HG02610 (cell line): ENCODE results near the gene METAP2.

Experiments
- ATAC-seq: cut with Tn5 transposase; IDR thresholded peaks from one replicate; pipeline ENCODE4 v1.9.1; 2021; ENCODE audit warnings: mild to moderate bottlenecking, moderate library complexity; ENCODE audit not compliant: unreplicated experiment

The METAP2 gene

DNA sequence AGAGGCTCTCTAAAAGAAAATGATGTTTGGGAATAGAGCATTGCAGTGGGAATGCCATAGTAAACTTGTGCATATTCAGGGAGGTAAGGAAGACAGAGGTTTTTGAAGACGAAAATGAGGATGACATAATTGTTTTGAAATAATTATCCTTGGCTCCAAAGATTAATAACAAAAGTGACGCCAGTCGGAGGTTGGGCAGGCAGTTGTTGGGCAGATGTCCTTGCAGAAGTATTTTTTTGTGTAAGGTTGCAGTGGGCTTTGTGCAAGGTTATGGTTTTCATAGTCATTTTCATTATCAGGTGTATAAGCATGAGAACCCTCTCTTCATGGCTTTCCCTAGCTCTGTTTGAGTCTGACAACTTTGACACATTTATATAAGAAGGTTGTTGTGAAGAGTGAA lies 35.3 kb downstream of the METAP2 start:
- ATAC-seq: no peak

DNA sequence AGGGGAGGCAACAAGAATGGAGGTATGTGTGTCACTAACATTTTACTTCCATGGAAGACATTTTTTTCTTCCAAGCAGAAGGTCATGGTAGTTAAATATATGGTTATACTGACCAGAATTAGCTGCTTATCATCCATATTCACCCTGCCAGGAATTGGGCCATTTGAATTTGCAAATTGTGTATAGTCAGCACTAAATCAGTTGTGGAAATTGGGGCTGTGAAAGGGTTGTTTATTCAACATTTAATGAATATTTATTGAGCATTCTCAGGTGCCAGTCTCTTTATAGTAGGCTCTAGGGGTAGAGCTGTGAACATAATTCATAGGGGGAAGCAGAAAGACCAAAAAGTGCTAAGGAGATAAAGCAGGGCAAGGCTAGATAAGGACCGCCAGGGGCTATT lies 38.0 kb downstream of the METAP2 start:
- ATAC-seq: no peak

DNA sequence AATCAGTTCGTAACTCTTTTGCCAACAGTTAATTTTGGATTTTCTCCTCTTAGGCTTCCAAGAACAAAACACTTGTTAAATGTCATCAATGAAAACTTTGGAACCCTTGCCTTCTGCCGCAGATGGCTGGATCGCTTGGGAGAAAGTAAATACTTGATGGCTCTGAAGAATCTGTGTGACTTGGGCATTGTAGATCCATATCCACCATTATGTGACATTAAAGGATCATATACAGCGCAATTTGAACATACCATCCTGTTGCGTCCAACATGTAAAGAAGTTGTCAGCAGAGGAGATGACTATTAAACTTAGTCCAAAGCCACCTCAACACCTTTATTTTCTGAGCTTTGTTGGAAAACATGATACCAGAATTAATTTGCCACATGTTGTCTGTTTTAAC lies 39.6 kb downstream of the METAP2 start:
- no peak for ATAC-seq

DNA sequence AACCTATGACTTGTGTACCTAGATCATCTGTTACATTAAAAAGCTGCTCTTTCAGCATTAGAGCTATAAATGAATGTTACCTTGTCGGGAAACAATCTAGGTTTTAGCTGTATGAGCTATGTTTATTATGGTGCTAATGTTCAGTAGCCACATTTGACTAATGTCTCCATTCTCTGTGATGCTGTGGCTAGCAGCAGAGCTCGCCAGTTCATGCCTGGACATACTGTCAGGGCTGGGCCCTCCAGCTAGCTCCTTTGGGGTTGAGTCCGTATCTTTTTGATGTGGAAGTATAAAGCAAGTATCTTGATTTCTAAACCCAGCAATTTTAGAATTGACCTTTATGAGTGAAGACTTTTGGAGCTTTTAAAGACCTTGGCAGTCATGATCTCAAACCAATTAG lies 41.2 kb downstream of the METAP2 start:
- ATAC-seq: no peak

DNA sequence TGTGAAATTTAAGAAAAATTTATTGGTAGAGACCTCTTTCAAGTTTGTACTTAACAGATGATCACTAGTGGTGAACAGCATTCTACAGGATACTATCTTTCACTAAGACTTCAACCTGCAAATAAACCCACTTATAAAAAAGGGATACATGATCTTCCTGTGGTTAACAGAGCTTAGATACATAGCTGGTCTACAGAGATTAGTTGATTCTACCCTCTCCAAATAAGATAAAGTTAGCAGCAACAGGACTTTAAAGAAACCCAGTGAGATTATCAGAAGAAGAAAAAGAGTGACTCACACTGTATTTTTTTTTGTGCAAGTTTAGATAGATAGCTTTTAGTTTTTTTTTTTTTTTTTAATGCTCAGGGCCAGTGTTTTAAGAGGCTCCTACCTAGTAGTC lies 42.8 kb downstream of the METAP2 start:
- ATAC-seq: no peak

DNA sequence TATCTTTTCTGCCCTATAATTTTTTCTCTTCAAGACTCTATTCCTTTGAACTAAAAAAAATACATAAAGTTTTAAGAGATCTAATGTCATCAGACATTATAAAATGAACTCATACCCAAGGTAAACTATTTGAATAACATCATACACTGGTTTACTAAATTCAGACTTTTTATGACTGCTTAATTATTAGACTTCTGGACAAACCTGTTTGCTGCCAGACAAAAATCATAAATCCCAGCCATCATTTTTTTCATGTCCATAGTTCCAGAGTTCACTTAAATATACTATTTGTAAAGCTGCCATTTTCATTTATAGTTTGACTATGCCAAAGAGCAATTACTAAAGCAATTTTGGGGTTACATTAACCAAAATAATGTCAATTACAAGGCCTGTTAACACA lies 43.3 kb downstream of the METAP2 start:
- ATAC-seq: no peak

DNA sequence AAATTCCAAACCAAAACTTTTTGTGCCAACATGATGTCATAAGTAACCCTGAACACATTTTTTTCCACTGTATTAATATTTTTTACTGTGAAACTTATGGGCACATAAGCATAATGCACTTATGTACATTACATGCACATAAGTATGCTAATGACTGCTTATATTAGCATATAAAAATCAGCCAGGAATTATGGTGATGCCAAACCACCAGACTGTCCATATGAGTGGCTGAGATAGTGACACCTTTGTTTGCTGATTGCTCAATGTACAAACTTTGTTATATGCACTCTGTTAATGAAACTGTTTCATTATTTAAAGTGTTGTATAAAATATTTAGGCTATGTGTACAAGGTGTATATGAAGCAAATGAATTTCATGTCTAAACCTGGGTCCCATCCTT lies 45.0 kb downstream of the METAP2 start:
- ATAC-seq: no peak

DNA sequence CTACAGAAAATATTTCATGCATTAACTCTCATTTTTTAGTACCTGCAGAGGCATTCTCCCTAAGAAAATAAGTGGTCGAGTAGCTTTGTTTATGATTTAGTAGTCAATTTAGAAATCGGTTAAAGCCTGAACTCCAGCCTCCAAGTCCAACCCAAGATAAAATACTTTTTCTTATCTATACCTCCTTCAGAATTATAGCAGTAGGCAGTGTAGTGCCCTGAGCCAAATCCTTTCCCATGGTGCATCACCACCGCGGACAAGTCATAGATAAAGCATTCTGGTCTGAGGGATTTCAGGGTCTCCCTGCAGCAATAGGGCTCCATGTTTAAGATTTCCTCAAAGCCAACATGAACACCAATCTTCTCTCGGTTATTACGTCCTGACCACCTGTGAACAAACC lies 46.9 kb downstream of the METAP2 start:
- no peak for ATAC-seq

DNA sequence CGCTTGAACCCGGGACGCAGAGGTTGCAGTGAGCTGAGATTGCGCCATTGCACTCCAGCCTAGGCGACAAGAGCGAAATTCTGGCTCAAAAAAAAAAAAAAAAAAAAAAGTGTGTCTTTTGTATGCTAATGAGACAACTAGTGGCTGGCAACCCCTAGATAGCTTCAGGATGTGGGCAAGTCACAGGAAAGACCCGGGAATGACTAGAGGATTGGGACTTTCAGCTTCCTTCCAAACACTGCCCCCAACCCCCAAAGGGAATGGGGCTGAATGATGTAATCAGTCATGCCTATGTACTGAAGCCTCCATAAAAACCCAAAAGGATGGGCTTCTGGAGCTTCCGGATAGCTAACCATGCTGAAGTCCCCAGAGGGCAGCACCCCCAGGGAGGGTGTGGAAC lies 48.7 kb downstream of the METAP2 start:
- no peak for ATAC-seq

DNA sequence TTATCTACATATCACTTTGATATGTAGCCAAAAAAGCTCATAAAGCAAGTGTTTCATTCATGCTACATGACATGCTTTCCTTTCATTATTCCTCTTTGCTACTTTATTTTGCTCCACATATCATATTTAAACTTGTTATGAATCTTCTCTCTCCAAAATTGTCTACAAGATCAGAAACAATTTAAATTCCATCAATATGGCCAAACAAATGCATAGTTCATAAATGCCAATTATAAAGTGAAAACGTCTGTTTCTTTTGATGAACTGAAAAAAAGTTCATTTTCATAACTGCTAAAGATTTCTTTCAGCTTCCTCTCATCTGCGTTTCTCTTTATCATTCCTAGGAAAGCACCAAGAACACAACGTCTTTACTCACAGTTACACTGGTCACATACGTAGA lies 54.5 kb downstream of the METAP2 start:
- ATAC-seq: no peak

DNA sequence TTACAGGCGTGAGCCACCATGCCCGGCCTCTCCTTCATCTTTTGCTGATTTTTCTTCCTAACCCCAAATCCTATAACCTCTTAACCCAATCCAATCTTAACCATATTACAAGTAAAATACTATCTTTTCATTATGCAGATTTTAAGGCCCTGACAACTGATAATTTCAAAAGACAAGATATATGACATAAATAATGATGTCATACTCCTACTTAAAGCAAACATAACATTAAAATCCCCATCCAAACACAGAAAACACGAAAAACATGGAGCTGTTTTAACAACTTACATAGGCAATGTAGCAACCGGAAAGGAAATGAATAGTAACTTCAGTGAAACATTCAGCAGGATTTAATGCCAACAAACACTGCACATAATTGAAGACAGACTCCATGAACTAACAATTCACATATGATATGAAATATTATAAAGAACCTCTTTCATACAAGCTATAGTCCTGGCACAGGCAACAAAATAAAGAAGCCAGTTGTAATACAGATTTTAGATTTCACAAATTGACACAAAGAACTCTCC lies 55.8 kb downstream of the METAP2 start:
- ATAC-seq: no peak

DNA sequence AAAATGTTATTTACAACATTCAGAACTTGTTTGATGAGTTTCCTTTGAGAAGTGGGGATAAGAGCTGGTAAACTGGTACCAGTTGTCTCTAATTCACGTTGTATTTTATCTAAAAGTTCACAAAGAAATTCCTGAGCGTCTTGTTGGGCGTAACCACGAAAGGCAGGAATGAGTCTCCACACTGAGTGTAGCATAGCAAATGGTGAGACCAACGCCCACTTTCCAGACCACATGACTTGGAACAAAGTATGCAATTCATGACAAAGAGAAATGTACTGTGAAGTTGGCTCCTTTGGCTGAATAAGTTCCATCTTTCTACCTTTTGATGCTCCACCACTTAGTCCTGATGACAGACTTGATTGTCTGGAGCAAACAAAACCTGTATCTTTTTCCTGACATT lies 58.9 kb downstream of the METAP2 start:
- no peak for ATAC-seq

DNA sequence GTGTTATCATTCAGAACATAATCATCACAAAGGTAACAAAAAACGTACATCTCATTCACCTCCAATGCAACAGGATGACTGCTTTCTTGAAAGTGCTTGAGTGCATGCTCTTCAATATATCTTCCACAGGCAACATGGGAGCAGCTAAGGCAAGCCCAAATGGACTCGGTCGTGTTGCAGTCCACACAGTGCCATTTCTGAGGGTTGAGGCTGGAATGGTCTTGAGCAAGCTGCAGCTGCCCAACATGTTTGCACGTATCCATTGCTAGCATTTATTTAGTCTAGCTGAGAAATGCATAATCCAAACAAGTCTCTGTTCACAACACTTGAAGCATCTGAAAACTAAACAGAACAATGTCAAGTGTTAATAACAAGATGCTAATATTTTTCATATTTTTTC lies 60.0 kb downstream of the METAP2 start:
- ATAC-seq: no peak

DNA sequence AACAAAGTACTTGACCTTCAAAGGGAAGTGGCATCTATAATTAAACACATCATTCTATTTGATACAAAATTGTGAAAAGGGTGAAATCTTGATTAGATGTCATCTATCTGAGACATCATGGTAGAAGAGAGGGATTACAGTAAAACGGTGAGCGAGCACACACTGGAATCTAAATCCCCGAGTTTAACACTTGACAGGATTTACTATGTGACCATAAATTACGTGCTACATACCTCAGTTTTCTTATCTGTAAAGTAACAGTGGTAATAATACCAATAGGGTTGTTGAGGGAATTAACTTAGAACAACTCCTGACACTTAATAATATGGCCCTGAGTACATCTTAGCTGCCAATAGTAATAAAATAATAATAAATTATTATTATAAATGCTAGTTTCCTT lies 64.1 kb downstream of the METAP2 start:
- ATAC-seq: no peak

DNA sequence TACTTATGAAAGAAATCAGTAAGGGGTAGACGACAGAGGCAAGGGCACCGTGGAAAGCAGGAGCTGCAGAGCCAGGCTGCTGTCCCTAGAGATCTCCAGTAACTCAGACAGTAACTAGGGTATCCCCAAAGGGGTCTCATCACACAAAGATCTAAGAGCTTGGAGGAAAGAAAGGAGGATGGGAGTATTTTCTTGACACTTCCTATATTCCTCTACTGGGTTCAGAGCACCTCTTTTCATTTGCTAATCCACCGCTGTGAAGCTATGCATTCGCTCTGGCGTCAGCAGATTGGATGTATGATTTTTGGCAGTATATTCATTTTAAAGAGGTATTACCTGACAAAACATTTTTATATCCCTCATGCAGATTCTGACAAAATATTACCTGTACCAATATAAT lies 64.7 kb downstream of the METAP2 start:
- ATAC-seq: no peak

DNA sequence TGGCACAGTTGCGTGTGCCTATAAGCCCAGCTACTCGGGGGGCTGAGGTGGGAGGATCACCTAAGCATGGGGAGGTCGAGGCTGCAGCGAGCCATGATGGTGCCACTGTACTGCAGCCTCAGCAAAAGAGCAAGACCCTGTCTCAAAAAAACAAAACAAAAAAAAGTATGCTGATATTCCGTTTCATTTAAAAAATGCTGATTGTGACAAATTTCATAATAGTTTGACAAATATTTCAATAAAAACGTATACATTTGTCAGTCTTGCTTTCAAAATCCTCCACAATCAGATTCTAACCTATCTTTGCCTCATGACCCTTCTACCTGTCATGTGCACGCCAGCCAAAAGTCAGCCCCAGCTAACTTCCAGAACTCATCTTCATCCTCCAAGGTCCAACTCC lies 67.5 kb downstream of the METAP2 start:
- ATAC-seq: no peak

DNA sequence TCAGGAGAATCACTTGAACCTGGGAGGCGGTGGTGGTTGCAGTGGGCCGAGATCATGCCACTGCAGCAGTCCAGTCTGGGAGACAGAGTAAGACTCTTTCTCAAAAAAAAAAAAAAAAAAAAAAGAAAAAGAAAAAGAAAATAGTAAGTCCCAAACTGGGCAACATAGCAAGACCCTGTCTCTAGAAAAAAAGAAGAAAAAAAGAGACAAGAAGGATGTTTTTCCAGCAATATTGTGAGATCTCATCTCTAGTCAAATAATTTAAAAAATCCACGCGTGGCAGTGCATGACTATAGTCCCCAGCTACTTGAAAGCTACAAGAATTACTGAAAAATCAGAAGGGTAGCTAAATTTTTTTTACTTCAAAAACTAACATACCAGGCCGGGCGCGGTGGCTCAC lies 69.4 kb downstream of the METAP2 start:
- ATAC-seq: no peak

DNA sequence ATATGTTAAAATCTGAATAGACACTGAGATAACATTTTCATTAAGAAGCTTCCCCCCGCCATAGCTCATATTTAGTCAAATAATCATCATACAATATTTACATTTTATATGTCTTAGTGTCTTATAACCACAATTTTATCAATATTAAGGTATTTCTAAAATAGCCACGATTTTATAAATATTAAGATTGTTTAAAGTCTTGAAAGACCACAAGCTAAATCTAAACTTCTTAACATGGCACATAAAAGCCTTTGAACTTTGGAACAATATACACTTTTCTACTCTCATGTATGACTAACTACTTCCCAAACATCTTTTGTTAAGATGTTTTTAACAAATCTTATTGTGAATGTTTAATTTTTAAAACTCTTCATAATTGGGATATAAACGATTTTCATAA lies 70.8 kb downstream of the METAP2 start:
- no peak for ATAC-seq

DNA sequence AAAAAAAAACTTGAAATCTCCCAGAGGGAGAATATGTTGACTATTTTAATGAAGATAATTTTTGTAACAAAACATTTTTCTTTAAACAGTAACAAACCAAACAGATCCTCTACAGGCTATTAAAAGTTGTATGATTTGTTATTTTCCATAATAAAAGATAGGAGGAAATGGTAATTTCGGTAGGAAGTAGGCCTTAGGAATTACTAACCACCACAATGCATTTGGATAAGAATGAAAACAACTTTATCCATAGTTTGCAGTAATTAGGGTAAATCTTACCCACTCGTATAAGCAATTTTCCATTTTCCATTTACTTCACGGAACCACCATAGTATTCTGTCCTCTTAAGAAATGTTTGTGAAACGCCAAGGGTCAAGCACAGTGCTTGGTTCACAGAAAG lies 71.4 kb downstream of the METAP2 start:
- ATAC-seq: no peak

DNA sequence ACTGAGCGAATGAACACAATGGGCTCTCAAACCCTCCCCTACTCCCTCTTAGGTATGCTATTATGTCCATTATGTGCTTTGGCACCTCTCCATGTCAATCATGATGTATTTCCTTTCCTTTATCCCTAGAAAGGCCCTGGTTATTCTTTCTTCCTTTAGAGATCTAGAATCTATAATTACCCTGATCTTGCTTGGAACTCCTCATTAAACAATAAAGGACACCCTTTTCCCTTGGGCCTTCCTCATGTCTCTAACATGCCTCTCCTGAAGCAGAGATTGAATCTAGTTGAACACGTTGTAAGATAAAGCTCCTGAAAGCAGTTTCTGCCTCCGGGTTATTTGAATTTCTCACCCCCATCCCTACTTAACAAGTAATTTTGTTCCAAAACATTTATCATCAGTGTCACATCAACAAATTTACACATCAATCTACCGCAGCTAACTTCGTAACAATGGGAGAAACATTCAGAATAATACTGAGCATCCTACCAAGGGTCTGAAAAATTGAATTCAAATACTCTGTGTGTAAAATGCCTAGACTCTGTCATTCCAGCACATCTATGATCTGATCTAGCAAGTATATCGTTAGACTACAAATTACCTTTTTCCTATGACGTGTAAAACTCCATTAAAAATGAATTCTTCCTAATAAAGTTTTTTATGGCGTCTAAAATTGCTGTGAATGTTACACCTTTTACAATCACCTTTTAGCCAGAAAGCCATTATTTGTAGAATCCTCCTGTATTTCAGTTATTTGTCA lies 72.0 kb downstream of the METAP2 start:
- ATAC-seq: no peak

DNA sequence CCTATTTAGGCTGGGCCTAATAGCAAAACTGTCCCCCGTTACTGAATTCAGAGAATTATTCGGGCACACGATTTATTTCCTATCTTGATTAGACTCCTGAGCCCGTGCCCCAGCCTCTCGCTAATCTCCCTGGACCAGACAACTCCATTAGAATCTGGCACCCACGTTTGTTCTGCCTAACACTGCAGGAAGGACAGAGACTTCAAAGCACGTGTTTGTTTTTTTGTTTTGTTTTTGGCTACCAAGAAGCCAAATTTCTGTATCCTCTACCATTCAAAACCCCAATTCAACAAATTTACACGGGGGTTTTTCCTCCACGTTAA lies 72.5 kb downstream of the METAP2 start:
- no peak for ATAC-seq

DNA sequence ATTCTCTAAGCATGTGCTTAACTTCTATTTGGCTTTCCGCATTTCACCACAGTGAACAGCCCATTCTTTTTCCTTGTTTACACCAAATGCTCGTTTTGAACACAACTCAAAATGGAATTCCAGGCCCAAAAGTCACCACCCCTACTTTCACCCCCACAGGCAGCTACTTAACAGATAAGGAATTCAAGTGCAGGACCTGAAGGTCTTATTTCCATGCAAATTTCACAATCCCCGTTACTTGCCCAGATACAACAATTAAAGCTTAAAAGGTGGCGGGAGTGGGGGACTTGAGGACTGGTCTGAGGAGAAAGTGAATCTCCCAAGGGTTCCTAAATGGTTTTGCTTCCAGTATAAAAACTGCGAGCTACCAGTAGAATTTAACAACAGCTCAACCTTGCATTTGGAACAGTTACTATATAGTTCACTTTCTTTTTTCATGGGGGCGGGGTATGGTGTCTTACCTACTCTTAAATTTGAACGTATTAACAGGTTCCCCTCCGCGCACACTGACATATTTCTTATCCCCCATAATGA lies 73.6 kb downstream of the METAP2 start:
- no peak for ATAC-seq

DNA sequence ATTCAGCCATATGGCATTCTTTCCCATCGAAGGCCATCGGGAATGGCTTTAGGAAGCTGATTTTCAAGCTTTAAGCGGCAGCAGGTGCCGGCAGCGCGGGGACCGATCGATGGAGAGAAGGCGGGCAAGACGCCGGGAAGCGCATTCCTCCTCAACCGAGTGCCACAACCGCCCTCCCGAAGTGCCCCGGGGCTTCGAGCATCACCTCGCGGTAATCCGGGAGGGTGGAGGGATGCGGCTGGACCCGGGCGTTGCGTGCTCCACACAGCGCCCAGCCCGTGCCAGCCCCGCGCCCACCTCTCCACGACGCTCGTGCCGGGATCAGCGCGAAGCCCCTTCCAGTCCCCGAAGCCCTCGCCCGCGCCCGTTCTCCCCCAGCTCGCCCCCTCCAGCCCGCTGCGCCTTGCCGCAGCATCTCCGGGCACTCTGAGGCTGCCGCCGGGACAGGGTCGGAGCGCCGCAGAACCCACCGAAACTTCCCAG lies 74.1 kb downstream of the METAP2 start:
- no peak for ATAC-seq
